H1 (cell line): ENCODE measurements around the gene HBQ1. TPM values are rescaled to one million over a fixed set of nuclear protein-coding genes. Genes with fewer than 3 reads are reported as not detected.

Source experiments
- CTCF ChIA-PET: fragments of 300-600 bp; sonication (Branson Sonifier 250); formaldehyde crosslinking; loops from one replicate; lab custom pipeline; 2021; ENCODE audit not compliant: partially characterized antibody; lab: Charles Lee
- POLR2A ChIA-PET: fragments of 300-600 bp; sonication (Branson Sonifier 250); formaldehyde crosslinking; loops from one replicate; lab custom pipeline; 2021; ENCODE audit warnings: inconsistent platforms; ENCODE audit not compliant: partially characterized antibody; lab: Charles Lee
- DNase-seq, 2 experiments: peaks; one replicate each; pipeline versions ENCODE4 v3.0.0 to v3.0.0-alpha.2; 2010 to 2022; ENCODE audit warnings: low spot score in 2 of 2, low read depth in 1 of 2, mixed read lengths in 1 of 2
- FAIRE-seq: peaks from 2 replicates; lab custom pipeline; 2011; peaks lifted over from hg19 to GRCh38; lab: Jason Lieb, UNC
- H2AFZ ChIP-seq: 2 replicates; pipeline ENCODE4 v1.8.1; 2012; ENCODE audit warnings: low read length, inconsistent platforms
- H2AK5ac ChIP-seq: 2 replicates; pipeline ENCODE4 v1.6.1; 2013; ENCODE audit warnings: low read depth, low read length
- H2BK120ac ChIP-seq: replicated peaks from 2 replicates; pipeline ENCODE3; 2013; ENCODE audit warnings: low read depth, low read length, inconsistent platforms
- H2BK12ac ChIP-seq: 2 replicates; pipeline ENCODE4 v1.6.1; 2013; ENCODE audit warnings: low read depth, low read length
- H2BK15ac ChIP-seq: 2 replicates; pipeline ENCODE4 v1.6.1; 2013; ENCODE audit warnings: low read length
- H2BK20ac ChIP-seq: 2 replicates; pipeline ENCODE4 v1.6.1; 2013; ENCODE audit warnings: low read length
- H2BK5ac ChIP-seq: 2 replicates; pipeline ENCODE4 v1.6.1; 2013; ENCODE audit warnings: low read depth, low read length
- H3K14ac ChIP-seq: 2 replicates; pipeline ENCODE4 v1.6.1; 2013; ENCODE audit warnings: inconsistent platforms; ENCODE audit not compliant: insufficient read length
- H3K18ac ChIP-seq: 2 replicates; pipeline ENCODE4 v1.6.1; 2013; ENCODE audit warnings: low read length; ENCODE audit errors: extremely low read depth
- H3K23ac ChIP-seq: 2 replicates; pipeline ENCODE4 v1.6.1; 2013; ENCODE audit warnings: inconsistent platforms; ENCODE audit not compliant: insufficient read length
- H3K23me2 ChIP-seq: 2 replicates; pipeline ENCODE4 v1.6.1; 2013; ENCODE audit warnings: low read depth, low read length
- H3K27ac ChIP-seq: 2 replicates; pipeline ENCODE4 v1.6.1; 2011; ENCODE audit warnings: low read depth, low read length, inconsistent platforms
- H3K27me3 ChIP-seq, 4 experiments: replicated peaks in 1 of 4; 1 replicate in 1 of 4; 2 replicates in 3 of 4; pipeline versions ENCODE4 v1.6.1 to v1.8.1; 2011 to 2013; ENCODE audit warnings: low read length in 3 of 4, mild to moderate bottlenecking in 3 of 4, inconsistent platforms in 2 of 4, mixed read lengths in 2 of 4, moderate library complexity in 1 of 4; ENCODE audit not compliant: control insufficient read depth in 3 of 4, insufficient read depth in 3 of 4; ENCODE audit errors: extremely low read depth in 1 of 4
- H3K36me3 ChIP-seq, 4 experiments: 2 replicates each; pipeline versions ENCODE4 v1.6.1 to v1.8.1; 2011 to 2013; ENCODE audit warnings: mild to moderate bottlenecking in 4 of 4, low read length in 3 of 4, moderate library complexity in 2 of 4, control low read depth in 1 of 4, inconsistent platforms in 1 of 4; ENCODE audit not compliant: insufficient read depth in 4 of 4, control insufficient read depth in 2 of 4
- H3K4ac ChIP-seq: replicated peaks from 2 replicates; pipeline ENCODE3; 2013; ENCODE audit warnings: low read length, low read depth, mixed read lengths, inconsistent platforms; ENCODE audit not compliant: insufficient read length
- H3K4me1 ChIP-seq, 4 experiments: replicated peaks in 1 of 4; 1 replicate in 1 of 4; 2 replicates in 3 of 4; pipeline versions ENCODE4 v1.6.1 to v1.8.1; 2011 to 2013; ENCODE audit warnings: low read length in 3 of 4, inconsistent platforms in 2 of 4, mixed read lengths in 1 of 4; ENCODE audit not compliant: insufficient read depth in 4 of 4, control insufficient read depth in 3 of 4
- H3K4me2 ChIP-seq, 2 experiments: 2 replicates each; pipeline versions ENCODE4 v1.6.1 to v1.8.1; 2011 to 2013; ENCODE audit warnings: low read depth in 2 of 2, low read length in 2 of 2, control low read depth in 1 of 2, inconsistent platforms in 1 of 2, mild to moderate bottlenecking in 1 of 2; ENCODE audit not compliant: insufficient read depth in 1 of 2
- H3K4me3 ChIP-seq, 4 experiments: fragments of 200-600, 300-600 bp in 1 of 4; sonication (generic), shearing (Covaris generic), sonication (Bioruptor Twin) in 1 of 4; 2 replicates each; pipeline versions ENCODE4 v1.5.1 to v1.8.1; 2011 to 2016; ENCODE audit warnings: low read length in 4 of 4, low read depth in 3 of 4, control low read depth in 2 of 4, inconsistent platforms in 2 of 4, mild to moderate bottlenecking in 2 of 4, mixed read lengths in 1 of 4, moderate library complexity in 1 of 4; ENCODE audit not compliant: insufficient read depth in 2 of 4; ENCODE audit errors: extremely low read depth in 1 of 4
- H3K56ac ChIP-seq: replicated peaks from 2 replicates; pipeline ENCODE3; 2013; ENCODE audit warnings: low read depth, mild to moderate bottlenecking, mixed read lengths, low read length, inconsistent platforms; ENCODE audit not compliant: insufficient read length
- H3K79me1 ChIP-seq: 2 replicates; pipeline ENCODE4 v1.6.1; 2013; ENCODE audit warnings: low read depth, low read length, control low read depth
- H3K79me2 ChIP-seq, 2 experiments: 2 replicates each; pipeline versions ENCODE4 v1.6.1 to v1.8.1; 2012 to 2013; ENCODE audit warnings: low read length in 2 of 2, mild to moderate bottlenecking in 2 of 2, inconsistent platforms in 1 of 2; ENCODE audit not compliant: insufficient read depth in 2 of 2, control insufficient read depth in 1 of 2
- H3K9ac ChIP-seq, 4 experiments: replicated peaks in 1 of 4; 1 replicate in 1 of 4; 2 replicates in 3 of 4; pipeline versions ENCODE4 v1.6.1 to v1.8.1; 2011 to 2013; ENCODE audit warnings: low read depth in 3 of 4, low read length in 3 of 4, control low read depth in 2 of 4, mild to moderate bottlenecking in 2 of 4, moderate library complexity in 2 of 4, inconsistent platforms in 1 of 4; ENCODE audit errors: extremely low read depth in 1 of 4
- H3K9me3 ChIP-seq, 2 experiments: 2 replicates each; pipeline versions ENCODE4 v1.6.1 to v1.8.1; 2012 to 2013; ENCODE audit warnings: mild to moderate bottlenecking in 2 of 2, moderate library complexity in 2 of 2, control low read depth in 1 of 2, inconsistent platforms in 1 of 2, low read depth in 1 of 2, low read length in 1 of 2, mixed read lengths in 1 of 2; ENCODE audit not compliant: insufficient read depth in 2 of 2
- H4K20me1 ChIP-seq, 2 experiments: replicated peaks in 1 of 2; 2 replicates each; pipeline versions ENCODE3 to v1.8.1; 2011 to 2013; ENCODE audit warnings: inconsistent platforms in 2 of 2, low read length in 2 of 2, mild to moderate bottlenecking in 1 of 2; ENCODE audit not compliant: insufficient read depth in 2 of 2, control insufficient read depth in 1 of 2
- H4K5ac ChIP-seq: 2 replicates; pipeline ENCODE4 v1.6.1; 2013; ENCODE audit warnings: low read length, low read depth, mixed read lengths, inconsistent platforms; ENCODE audit not compliant: insufficient read length
- H4K8ac ChIP-seq: 2 replicates; pipeline ENCODE4 v1.8.0; 2013; ENCODE audit warnings: mild to moderate bottlenecking, moderate library complexity, low read length, inconsistent platforms; ENCODE audit not compliant: insufficient read depth; ENCODE audit errors: extremely low read depth
- H4K91ac ChIP-seq: replicated peaks from 2 replicates; pipeline ENCODE3; 2013; ENCODE audit warnings: low read length, mixed read lengths, inconsistent platforms; ENCODE audit not compliant: insufficient read length
- KDM4A ChIP-seq: IDR thresholded peaks from one replicate; pipeline ENCODE4 v1.7.1; 2012; ENCODE audit warnings: low read depth, mild to moderate bottlenecking, moderate library complexity, low read length, inconsistent platforms; ENCODE audit not compliant: severe bottlenecking
- MAX ChIP-seq: IDR thresholded peaks from 2 replicates; pipeline ENCODE4 v1.6.1; 2012; ENCODE audit warnings: inconsistent platforms
- POU5F1 ChIP-seq: IDR thresholded peaks from 2 replicates; pipeline ENCODE4 v1.6.1; 2011; ENCODE audit warnings: low read depth, mild to moderate bottlenecking, low read length, moderate library complexity
- WGBS, 2 experiments: shearing (Covaris generic) in 1 of 2; methylation state at CpG; one replicate each; pipeline versions ENCODE4 v1.1.6 to v1.1.7; 2013 to 2015; ENCODE audit warnings: low lambda C conversion rate in 2 of 2, mixed read lengths in 2 of 2, inconsistent platforms in 1 of 2, low coverage in 1 of 2, missing lambda C conversion rate in 1 of 2; ENCODE audit not compliant: insufficient replicate concordance in 2 of 2, insufficient coverage in 1 of 2, insufficient read length in 1 of 2; ENCODE audit errors: extremely low coverage in 1 of 2, missing lambda C conversion rate in 1 of 2; 5-methylcytosine and 5-hydroxymethylcytosine counted together
- polyA plus RNA-seq, 7 experiments: library from polyadenylated mRNA; depleted of rRNA in 3 of 7; stranded (reverse) in 5 of 7; unstranded in 2 of 7; fragments of >200 nt in 5 of 7; fragments of 200-250 nt in 2 of 7; gene quantifications; 1 replicate in 5 of 7; 2 replicates in 1 of 7; 4 replicates in 1 of 7; pipeline versions ENCODE4 v1.2.1 to v1.2.3, GENCODE V29; 2011 to 2013; ENCODE audit warnings: missing spikeins in 2 of 7, mixed read lengths in 2 of 7
- total RNA-seq: library from RNA; stranded (reverse); fragmentation: NEBNext Ultra II Directional; extraction: Animal tissue kit (Norgen Biotek cat#: 25700); gene quantifications from 2 replicates; pipeline ENCODE4 v1.2.1, GENCODE V29; 2021

Gene HBQ1
- total and polyA plus RNA-seq, 2 of the 8 experiments (the other 6 are each of a cell fraction or from before 2014, with no cell fraction given): 2.9 to 17.1 TPM

GRCh38 chr16:164827-165538 is 15.3 kb upstream of the HBQ1 start:
- peak overlapping the region; percentile 14 to 59 (median 20); a peak in 7 of 8 replicates for H3K4me3 ChIP-seq

More at GRCh38 chr16:164827-165538, 15.3 kb upstream of the HBQ1 start:
- ChIA-PET CTCF (interaction anchor here (1.1 to 5.6 kb wide), 3 partner anchors 15 to 48 kb away, joined by 3 to 24 read pairs (median 5); partner anchors contain the start of gene HBQ1), POLR2A (interaction anchor here (5.0 kb wide), 1 partner anchor 16 kb away, joined by 29 read pairs; the partner anchor contains the start of gene HBQ1)
- no peak for TF ChIP-seq MAX
- TF ChIP-seq POU5F1: no peak
- TF ChIP-seq KDM4A: peak; percentile 9
- no peaks in the 10 kb centered on the region for H3K9me3 ChIP-seq
- no peak overlapping the region for H3K9ac ChIP-seq
- H4K20me1 ChIP-seq: peaks cover 2 to 8% of the 10 kb centered on the region in 2 experiments
- no peak overlapping the region for H2AK5ac ChIP-seq
- H2BK12ac ChIP-seq: no peak overlapping the region
- H3K36me3 ChIP-seq: peaks cover 0 to 9% (median 0%) of the 10 kb centered on the region in 4 experiments; a peak in 2 of 8 replicates
- DNase-seq: peak in 1 of 2 experiments; percentile 82
- H4K91ac ChIP-seq: no peak overlapping the region
- H2BK20ac ChIP-seq: no peak overlapping the region
- WGBS, 2 experiments: 4% methylated on average over 32 of the region's 77 CpGs; no CpG with 5 or more reads in 1 of the 2 experiments
- peaks cover 0 to 18% (median 16%) of the 10 kb centered on the region in 4 experiments; a peak in 6 of 7 replicates for H3K4me1 ChIP-seq
- peak overlapping the region; percentile 64 to 78 for H3K4me2 ChIP-seq
- H3K79me1 ChIP-seq: no peaks in the 10 kb centered on the region
- H2BK5ac ChIP-seq: no peak overlapping the region
- no peak overlapping the region for H3K14ac ChIP-seq
- no peaks in the 10 kb centered on the region for H3K79me2 ChIP-seq
- no peak for FAIRE-seq
- no peak overlapping the region for H2BK120ac ChIP-seq
- H3K27me3 ChIP-seq: peaks cover 33 to 58% (median 54%) of the 10 kb centered on the region in 4 experiments
- no peak overlapping the region for H3K27ac ChIP-seq
- no peak overlapping the region for H3K56ac ChIP-seq
- H4K8ac ChIP-seq: no peak overlapping the region
- H3K23ac ChIP-seq: no peak overlapping the region
- no peak overlapping the region for H2BK15ac ChIP-seq
- no peak overlapping the region for H4K5ac ChIP-seq
- H3K23me2 ChIP-seq: peaks cover 10% of the 10 kb centered on the region; the same call in 1 of the 2 replicates
- no peak overlapping the region for H2AFZ ChIP-seq
- H3K4ac ChIP-seq: no peak overlapping the region
- H3K18ac ChIP-seq: no peak overlapping the region
